Chondrocyte (in vitro differentiated cells): ENCODE measurements around the gene SLC13A2. TPM values are rescaled to one million over a fixed set of nuclear protein-coding genes. Genes with fewer than 3 reads are reported as not detected.

Experiments used
- DNase-seq: peaks from one replicate; pipeline ENCODE4 v3.0.0; 2021; ENCODE audit warnings: mixed read lengths, low spot score
- H3K27ac Mint-ChIP-seq: one replicate; pipeline ENCODE4 v1.8.0; 2021; ENCODE audit warnings: mild to moderate bottlenecking, moderate library complexity, mixed read lengths; ENCODE audit not compliant: unreplicated experiment
- H3K27me3 Mint-ChIP-seq: 2 replicates; pipeline ENCODE4 v1.8.0; 2021; ENCODE audit warnings: low read depth, mixed read lengths
- H3K36me3 Mint-ChIP-seq: 2 replicates; pipeline ENCODE4 v1.8.0; 2021; ENCODE audit warnings: low read depth, mixed read lengths
- H3K4me1 Mint-ChIP-seq: 2 replicates; pipeline ENCODE4 v1.8.0; 2021; ENCODE audit warnings: low read depth, mild to moderate bottlenecking, mixed read lengths
- H3K4me3 Mint-ChIP-seq: one replicate; pipeline ENCODE4 v1.8.0; 2021; ENCODE audit warnings: mild to moderate bottlenecking, moderate library complexity, mixed read lengths; ENCODE audit not compliant: unreplicated experiment
- H3K9me3 Mint-ChIP-seq: 2 replicates; pipeline ENCODE4 v1.8.0; 2021; ENCODE audit warnings: low read depth, mixed read lengths
- CTCF ChIP-seq: fragments of 200-600 bp; sonication (generic); IDR thresholded peaks from 2 replicates; pipeline ENCODE4 v1.5.0; 2021; ENCODE audit warnings: antibody characterized with exemption, mild to moderate bottlenecking, moderate library complexity
- total RNA-seq: library from RNA; stranded (reverse); gene quantifications from 3 replicates; pipeline ENCODE4 v1.2.1, GENCODE V29; 2021

Gene SLC13A2
- total RNA-seq, 1 donor from 2014 or later = not detected

- H3K4me3 Mint-ChIP-seq = no peak overlapping the region
- no peaks in the 10 kb centered on the region for H3K36me3 Mint-ChIP-seq
- H3K27me3 Mint-ChIP-seq = peaks cover 28% of the 10 kb centered on the region
- no peak overlapping the region for H3K27ac Mint-ChIP-seq
- H3K4me1 Mint-ChIP-seq = no peaks in the 10 kb centered on the region
- DNase-seq = no peak
- H3K9me3 Mint-ChIP-seq = no peaks in the 10 kb centered on the region
- TF ChIP-seq CTCF = no peak
These were observed 30.0 kb downstream of the SLC13A2 start for GRCh38 chr17:28503420-28503819.

- Mint-ChIP-seq H3K9me3 (no peaks in the 10 kb centered on the region), H3K27ac (no peak within 1 kb of the TSS), H3K36me3 (no peaks in the 10 kb centered on the region), H3K27me3 (peaks cover 45% of the 10 kb centered on the region), H3K4me3 (no peak within 1 kb of the TSS), H3K4me1 (no peaks in the 10 kb centered on the region)
- no peak for DNase-seq
- TF ChIP-seq CTCF = no peak
These were observed 32.7 kb downstream of the SLC13A2 start, which contains the start of gene FOXN1 for GRCh38 chr17:28505986-28506665. Gene FOXN1 (plus strand): TSS chr17:28506348. CDS start chr17:28523970, 17,622 bp downstream.

- TF ChIP-seq CTCF = no peak
- no peak for DNase-seq
- no peak overlapping the region for H3K4me3 Mint-ChIP-seq
- H3K4me1 Mint-ChIP-seq = no peaks in the 10 kb centered on the region
- H3K36me3 Mint-ChIP-seq = no peaks in the 10 kb centered on the region
- peaks cover 47% of the 10 kb centered on the region for H3K27me3 Mint-ChIP-seq
- H3K9me3 Mint-ChIP-seq = no peaks in the 10 kb centered on the region
- H3K27ac Mint-ChIP-seq = no peak overlapping the region
These were observed 33.5 kb downstream of the SLC13A2 start for GRCh38 chr17:28506763-28507487.

- Mint-ChIP-seq H3K27me3 (peaks cover 53% of the 10 kb centered on the region), H3K4me1 (no peaks in the 10 kb centered on the region), H3K4me3 (no peak overlapping the region), H3K27ac (no peak overlapping the region), H3K9me3 (no peaks in the 10 kb centered on the region), H3K36me3 (no peaks in the 10 kb centered on the region)
- DNase-seq = no peak
- no peak for TF ChIP-seq CTCF
These were observed 34.2 kb downstream of the SLC13A2 start for GRCh38 chr17:28507567-28508203.

- peaks cover 54% of the 10 kb centered on the region for H3K27me3 Mint-ChIP-seq
- no peak overlapping the region for H3K4me3 Mint-ChIP-seq
- no peaks in the 10 kb centered on the region for H3K4me1 Mint-ChIP-seq
- TF ChIP-seq CTCF = no peak
- no peak for DNase-seq
- H3K9me3 Mint-ChIP-seq = no peaks in the 10 kb centered on the region
- H3K36me3 Mint-ChIP-seq = no peaks in the 10 kb centered on the region
- no peak overlapping the region for H3K27ac Mint-ChIP-seq
These were observed 34.8 kb downstream of the SLC13A2 start for GRCh38 chr17:28508211-28508724.
